Hepatocyte (in vitro differentiated cells): Measurements from ENCODE around the gene QDPR. TPM values are rescaled to one million over a fixed set of nuclear protein-coding genes. Genes with fewer than 3 reads are reported as not detected.

ENCODE experiments used
- DNase-seq: peaks from one replicate; pipeline ENCODE4 v3.0.0-alpha.2; 2016; ENCODE audit warnings: low spot score
- H2AFZ ChIP-seq: fragments of 200-600 bp; sonication (generic); 2 replicates; pipeline ENCODE4 v1.6.0; 2016; ENCODE audit warnings: antibody characterized with exemption, mild to moderate bottlenecking
- H3K27ac ChIP-seq: fragments of 200-600 bp; sonication (generic); 2 replicates; pipeline ENCODE4 v1.5.1; 2016; ENCODE audit warnings: mild to moderate bottlenecking
- H3K27me3 ChIP-seq: fragments of 200-600 bp; sonication (generic); 2 replicates; pipeline ENCODE4 v1.6.1; 2016
- H3K36me3 ChIP-seq: fragments of 200-600 bp; sonication (generic); replicated peaks from 2 replicates; pipeline ENCODE4 v1.5.1; 2016; ENCODE audit warnings: low read depth; ENCODE audit not compliant: insufficient read depth
- H3K4me1 ChIP-seq: fragments of 200-600 bp; sonication (generic); 2 replicates; pipeline ENCODE4 v1.5.1; 2016; ENCODE audit warnings: mild to moderate bottlenecking, moderate library complexity; ENCODE audit not compliant: insufficient read depth
- H3K4me2 ChIP-seq: fragments of 200-600 bp; sonication (generic); 2 replicates; pipeline ENCODE4 v1.6.0; 2016
- H3K4me3 ChIP-seq: fragments of 200-600 bp; sonication (generic); 2 replicates; pipeline ENCODE4 v1.5.1; 2016; ENCODE audit warnings: mild to moderate bottlenecking
- H3K79me2 ChIP-seq: fragments of 200-600 bp; sonication (generic); 2 replicates; pipeline ENCODE4 v1.6.0; 2017; ENCODE audit warnings: mild to moderate bottlenecking
- H3K9me2 ChIP-seq: fragments of 200-600 bp; sonication (generic); replicated peaks from 2 replicates; pipeline ENCODE4 v1.6.0; 2017; ENCODE audit warnings: mild to moderate bottlenecking; ENCODE audit not compliant: insufficient read depth
- H3K9me3 ChIP-seq: fragments of 200-600 bp; sonication (generic); 2 replicates; pipeline ENCODE4 v1.5.1; 2016; ENCODE audit warnings: low read depth, mild to moderate bottlenecking
- H4K20me1 ChIP-seq: fragments of 200-600 bp; sonication (generic); 2 replicates; pipeline ENCODE4 v1.6.0; 2016; ENCODE audit warnings: mild to moderate bottlenecking; ENCODE audit not compliant: insufficient read depth, poor library complexity, severe bottlenecking
- CTCF ChIP-seq: fragments of 200-600 bp; sonication (generic); IDR thresholded peaks from 2 replicates; pipeline ENCODE4 v1.5.1; 2016; ENCODE audit warnings: antibody characterized with exemption, mild to moderate bottlenecking; ENCODE audit not compliant: poor library complexity
- EZH2 ChIP-seq: fragments of 200-600 bp; sonication (generic); IDR thresholded peaks from 2 replicates; pipeline ENCODE4 v1.6.1; 2016; ENCODE audit warnings: antibody characterized with exemption, mild to moderate bottlenecking, borderline replicate concordance
- EZH2phosphoT487 ChIP-seq: fragments of 200-600 bp; sonication (generic); IDR thresholded peaks from one replicate; pipeline ENCODE4 v1.6.1; 2018; ENCODE audit warnings: antibody characterized with exemption, mild to moderate bottlenecking, low read depth, moderate library complexity; ENCODE audit not compliant: unreplicated experiment, severe bottlenecking
- WGBS: methylation state at CpG from one replicate; pipeline ENCODE4 v1.1.6; 2016; ENCODE audit warnings: low lambda C conversion rate; ENCODE audit errors: missing lambda C conversion rate; 5-methylcytosine and 5-hydroxymethylcytosine counted together
- polyA plus RNA-seq: library from polyadenylated mRNA; unstranded; fragments of >200 nt; fragmentation: Nextera tagmentation; extraction: Ambion mirVana; gene quantifications from 2 replicates; pipeline ENCODE4 v1.2.1, GENCODE V29; 2016
- total RNA-seq: library from RNA; depleted of rRNA; stranded (reverse); fragments of >200 nt; gene quantifications from 2 replicates; pipeline ENCODE4 v1.2.3, GENCODE V29; 2014

The QDPR gene
- total and polyA plus RNA-seq, 2 experiments from 2014 or later = 56.2 to 70.3 TPM

- Histone ChIP-seq H3K79me2 (no peaks in the 10 kb centered on the region), H3K9me3 (no peaks in the 10 kb centered on the region), H3K4me3 (no peak overlapping the region), H3K4me1 (peaks cover 4% of the 10 kb centered on the region), H3K36me3 (no peaks in the 10 kb centered on the region), H2AFZ (no peak overlapping the region), H4K20me1 (no peaks in the 10 kb centered on the region), H3K27ac (no peak overlapping the region), H3K4me2 (no peak overlapping the region), H3K9me2 (no peaks in the 10 kb centered on the region), H3K27me3 (no peaks in the 10 kb centered on the region)
- TF ChIP-seq CTCF = no peak
- no peak for TF ChIP-seq EZH2phosphoT487
- TF ChIP-seq EZH2 = no peak
- 88% methylated on average over 2 of the region's 2 CpGs for WGBS
- no peak for DNase-seq
Observed at GRCh38 chr4:17482716-17483115, 29.2 kb downstream of the QDPR start.

GRCh38 chr4:17480955-17481354 lies 30.9 kb downstream of the QDPR start:
- peak overlapping the region; percentile 4 for H2AFZ ChIP-seq
- WGBS = 73% methylated on average over 2 of the region's 2 CpGs
- no peak overlapping the region for H3K4me3 ChIP-seq
- H3K27me3 ChIP-seq = no peaks in the 10 kb centered on the region
- TF ChIP-seq EZH2phosphoT487 (no peak), EZH2 (no peak), CTCF (no peak)
- H3K79me2 ChIP-seq = no peaks in the 10 kb centered on the region
- peak overlapping the region; percentile 25 for H3K4me2 ChIP-seq
- no peaks in the 10 kb centered on the region for H3K9me3 ChIP-seq
- H4K20me1 ChIP-seq = no peaks in the 10 kb centered on the region
- no peaks in the 10 kb centered on the region for H3K9me2 ChIP-seq
- peak; percentile 39 for DNase-seq
- H3K4me1 ChIP-seq = peaks cover 4% of the 10 kb centered on the region
- peak overlapping the region; percentile 59 for H3K27ac ChIP-seq
- no peaks in the 10 kb centered on the region for H3K36me3 ChIP-seq

GRCh38 chr4:17480210-17480927 lies 31.5 kb downstream of the QDPR start:
- Histone ChIP-seq H3K27ac (peak overlapping the region; percentile 56), H3K4me2 (peak overlapping the region; percentile 25), H3K9me3 (no peaks in the 10 kb centered on the region), H3K36me3 (no peaks in the 10 kb centered on the region), H4K20me1 (no peaks in the 10 kb centered on the region), H3K27me3 (no peaks in the 10 kb centered on the region), H2AFZ (peak overlapping the region; percentile 4), H3K9me2 (no peaks in the 10 kb centered on the region), H3K4me3 (no peak overlapping the region), H3K79me2 (no peaks in the 10 kb centered on the region), H3K4me1 (peaks cover 4% of the 10 kb centered on the region)
- WGBS = 77% methylated on average over 7 of the region's 7 CpGs
- no peak for DNase-seq
- TF ChIP-seq CTCF = no peak
- no peak for TF ChIP-seq EZH2phosphoT487
- TF ChIP-seq EZH2 = no peak
